MM.1S (cell line): ENCODE results near the gene PLCG2.
"Not testable (repeated sequence)": the region's sequence is repeated elsewhere in the genome, so short reads cannot be mapped to it uniquely, and the experiment has no call there.

Experiments
- DNase-seq: peaks from one replicate; pipeline ENCODE4 v3.0.0-alpha.2; 2015
- H2AFZ ChIP-seq: fragments of 300-600 bp; sonication (generic); 2 replicates; pipeline ENCODE4 v1.6.0; 2016; ENCODE audit warnings: antibody characterized with exemption, low read length
- H3F3A ChIP-seq: fragments of 300-600 bp; sonication (generic); 2 replicates; pipeline ENCODE4 v1.6.1; 2016; ENCODE audit warnings: mild to moderate bottlenecking, antibody characterized with exemption, low read length, moderate library complexity, mixed read lengths; ENCODE audit not compliant: insufficient read depth
- H3K27ac ChIP-seq: fragments of 300-600 bp; sonication (generic); 2 replicates; pipeline ENCODE4 v1.5.1; 2016; ENCODE audit warnings: mild to moderate bottlenecking, low read length
- H3K27me3 ChIP-seq: fragments of 300-600 bp; sonication (generic); replicated peaks from 2 replicates; pipeline ENCODE4 v1.6.0; 2016; ENCODE audit warnings: low read length; ENCODE audit not compliant: insufficient read depth
- H3K36me3 ChIP-seq: fragments of 300-600 bp; sonication (generic); replicated peaks from 2 replicates; pipeline ENCODE4 v1.6.1; 2016; ENCODE audit warnings: mild to moderate bottlenecking, low read length, mixed read lengths; ENCODE audit not compliant: insufficient read depth
- H3K4me1 ChIP-seq: fragments of 300-600 bp; sonication (generic); 2 replicates; pipeline ENCODE4 v1.6.1; 2016; ENCODE audit warnings: low read length, mixed read lengths
- H3K4me2 ChIP-seq: fragments of 300-600 bp; sonication (generic); 2 replicates; pipeline ENCODE4 v1.6.0; 2016; ENCODE audit warnings: low read depth, low read length
- H3K4me3 ChIP-seq: fragments of 300-600 bp; sonication (generic); 2 replicates; pipeline ENCODE4 v1.5.1; 2016; ENCODE audit warnings: low read length, mixed read lengths
- H3K79me2 ChIP-seq: fragments of 300-600 bp; sonication (generic); 2 replicates; pipeline ENCODE4 v1.6.1; 2016; ENCODE audit warnings: mixed run types, low read length, mixed read lengths
- H3K9ac ChIP-seq: fragments of 300-600 bp; sonication (generic); 2 replicates; pipeline ENCODE4 v1.6.1; 2016; ENCODE audit warnings: low read length, mixed read lengths
- H3K9me2 ChIP-seq: fragments of 300-600 bp; sonication (generic); replicated peaks from 2 replicates; pipeline ENCODE4 v1.6.1; 2016; ENCODE audit warnings: mild to moderate bottlenecking, low read length, mixed read lengths; ENCODE audit not compliant: insufficient read depth
- H3K9me3 ChIP-seq: fragments of 300-600 bp; sonication (generic); replicated peaks from 2 replicates; pipeline ENCODE4 v1.6.1; 2016; ENCODE audit warnings: mild to moderate bottlenecking, low read length, mixed read lengths; ENCODE audit not compliant: insufficient read depth
- H4K20me1 ChIP-seq: fragments of 300-600 bp; sonication (generic); 2 replicates; pipeline ENCODE4 v1.6.1; 2016; ENCODE audit warnings: mild to moderate bottlenecking, low read length, moderate library complexity, mixed read lengths; ENCODE audit not compliant: insufficient read depth
- CTCF ChIP-seq: fragments of 300-600 bp; sonication (generic); IDR thresholded peaks from 2 replicates; pipeline ENCODE4 v1.5.1; 2016; ENCODE audit warnings: antibody characterized with exemption, low read length, mixed read lengths
- EZH2 ChIP-seq: fragments of 300-600 bp; sonication (generic); optimal IDR thresholded peaks from 2 replicates; pipeline ENCODE3; 2017; ENCODE audit warnings: low read depth, mild to moderate bottlenecking, antibody characterized with exemption, low read length, mixed read lengths
- EZH2phosphoT487 ChIP-seq: fragments of 300-600 bp; sonication (generic); IDR thresholded peaks from 2 replicates; pipeline ENCODE4 v1.6.1; 2018; ENCODE audit warnings: antibody characterized with exemption, low read length

The PLCG2 gene

DNA sequence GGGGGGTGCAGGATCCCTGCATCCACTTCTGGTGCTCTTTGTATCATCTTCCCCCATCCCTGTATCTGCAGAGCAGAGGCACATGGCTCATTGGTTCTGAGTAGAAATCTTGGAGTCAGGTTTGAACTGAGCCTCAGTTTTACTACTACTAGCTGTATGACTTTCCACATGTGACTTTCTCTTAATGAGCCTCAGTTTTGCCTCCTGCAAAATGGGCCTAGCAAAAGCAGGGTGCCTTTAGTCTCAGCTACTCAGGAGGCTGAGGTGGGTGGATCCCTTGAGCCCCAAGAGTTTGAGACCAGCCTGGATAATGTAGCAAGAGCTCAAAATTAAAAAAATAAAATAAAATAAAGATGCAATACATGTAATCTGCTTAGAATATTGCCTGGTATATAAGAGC is 150.8 kb downstream of the PLCG2 start:
- Histone ChIP-seq H3K27ac (no peak overlapping the region), H3K4me1 (no peaks in the 10 kb centered on the region)

GRCh38 chr16:81931927-81932326 is 152.8 kb downstream of the PLCG2 start:
- no peaks in the 10 kb centered on the region for H3K79me2 ChIP-seq
- no peaks in the 10 kb centered on the region for H3K27me3 ChIP-seq
- no peaks in the 10 kb centered on the region for H3K4me1 ChIP-seq
- H2AFZ ChIP-seq: no peak overlapping the region
- H3K9ac ChIP-seq: no peak overlapping the region
- no peak overlapping the region for H3K27ac ChIP-seq
- no peak overlapping the region for H3K4me3 ChIP-seq
- TF ChIP-seq CTCF (no peak), EZH2phosphoT487 (no peak), EZH2 (no peak)
- H3K4me2 ChIP-seq: no peak overlapping the region
- H3K36me3 ChIP-seq: no peaks in the 10 kb centered on the region
- no peaks in the 10 kb centered on the region for H3K9me3 ChIP-seq
- no peaks in the 10 kb centered on the region for H3F3A ChIP-seq
- DNase-seq: no peak
- H4K20me1 ChIP-seq: no peaks in the 10 kb centered on the region
- no peaks in the 10 kb centered on the region for H3K9me2 ChIP-seq

More for the DNA sequence above, 150.8 kb downstream of the PLCG2 start:
- Histone ChIP-seq H3K36me3 (no peaks in the 10 kb centered on the region), H2AFZ (no peak overlapping the region), H3K4me3 (no peak overlapping the region), H3K4me2 (no peak overlapping the region), H3K9ac (no peak overlapping the region), H3F3A (no peaks in the 10 kb centered on the region), H4K20me1 (no peaks in the 10 kb centered on the region), H3K79me2 (no peaks in the 10 kb centered on the region), H3K9me3 (no peaks in the 10 kb centered on the region), H3K9me2 (no peaks in the 10 kb centered on the region), H3K27me3 (no peaks in the 10 kb centered on the region)
- DNase-seq: no peak
- no peak for TF ChIP-seq EZH2phosphoT487
- TF ChIP-seq CTCF: no peak
- TF ChIP-seq EZH2: no peak

DNA sequence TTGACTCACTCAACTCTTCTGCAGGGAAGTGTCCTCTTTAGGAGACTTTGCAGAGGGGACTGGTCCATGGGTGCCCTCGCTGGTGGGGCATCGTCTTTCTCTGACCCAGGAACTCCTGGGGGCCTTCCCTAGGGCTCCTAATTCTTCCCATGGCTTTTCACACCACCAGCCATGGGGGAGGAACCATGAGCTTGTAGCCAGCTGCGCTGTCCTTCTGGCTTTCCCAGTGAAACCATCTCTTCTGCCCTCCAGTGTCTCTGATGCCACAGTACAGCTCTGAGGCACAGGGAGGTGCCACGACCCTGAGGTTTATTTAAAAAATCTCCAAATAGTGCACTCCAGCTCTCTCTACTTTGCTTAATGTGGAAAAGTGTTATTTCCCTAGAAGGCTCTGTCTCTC is 153.6 kb downstream of the PLCG2 start:
- no peak overlapping the region for H3K27ac ChIP-seq
- H3K9me2 ChIP-seq: no peaks in the 10 kb centered on the region
- no peak overlapping the region for H3K4me2 ChIP-seq
- no peak for DNase-seq
- no peaks in the 10 kb centered on the region for H3K27me3 ChIP-seq
- no peaks in the 10 kb centered on the region for H3K36me3 ChIP-seq
- H3K4me1 ChIP-seq: no peaks in the 10 kb centered on the region
- H3K4me3 ChIP-seq: no peak overlapping the region
- no peaks in the 10 kb centered on the region for H3K9me3 ChIP-seq
- H3F3A ChIP-seq: no peaks in the 10 kb centered on the region
- H4K20me1 ChIP-seq: no peaks in the 10 kb centered on the region
- H3K79me2 ChIP-seq: no peaks in the 10 kb centered on the region
- no peak overlapping the region for H3K9ac ChIP-seq
- TF ChIP-seq EZH2phosphoT487: no peak
- TF ChIP-seq EZH2: no peak
- TF ChIP-seq CTCF: no peak
- no peak overlapping the region for H2AFZ ChIP-seq

DNA sequence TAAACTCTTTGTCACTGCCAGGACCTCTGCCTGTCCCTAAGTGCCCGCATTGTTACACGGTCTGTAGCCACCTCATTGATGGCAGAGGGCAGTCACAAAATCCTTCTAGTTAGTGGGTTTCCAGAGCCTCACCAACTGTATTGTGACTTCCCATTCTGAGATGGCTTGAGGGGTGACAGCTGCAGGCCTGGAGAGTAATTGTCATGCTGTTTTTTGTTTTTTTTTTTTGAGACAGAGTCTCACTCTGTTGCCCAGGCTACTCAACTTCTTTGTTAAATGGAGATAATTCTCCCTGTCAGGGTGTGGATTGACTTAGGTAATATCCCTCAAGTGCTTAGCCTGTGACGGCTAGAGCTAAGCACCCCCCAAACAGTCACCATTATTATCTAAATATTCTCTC is 154.3 kb downstream of the PLCG2 start:
- H3K4me3 ChIP-seq: no peak overlapping the region
- TF ChIP-seq CTCF (no peak), EZH2phosphoT487 (no peak), EZH2 (no peak)
- no peak for DNase-seq
- no peaks in the 10 kb centered on the region for H3K36me3 ChIP-seq
- no peak overlapping the region for H3K9ac ChIP-seq
- H3K27me3 ChIP-seq: no peaks in the 10 kb centered on the region
- no peaks in the 10 kb centered on the region for H3K4me1 ChIP-seq
- H3K9me2 ChIP-seq: no peaks in the 10 kb centered on the region
- H3K4me2 ChIP-seq: no peak overlapping the region
- H3F3A ChIP-seq: no peaks in the 10 kb centered on the region
- H2AFZ ChIP-seq: no peak overlapping the region
- H3K27ac ChIP-seq: no peak overlapping the region
- no peaks in the 10 kb centered on the region for H3K79me2 ChIP-seq
- H3K9me3 ChIP-seq: no peaks in the 10 kb centered on the region
- H4K20me1 ChIP-seq: no peaks in the 10 kb centered on the region

DNA sequence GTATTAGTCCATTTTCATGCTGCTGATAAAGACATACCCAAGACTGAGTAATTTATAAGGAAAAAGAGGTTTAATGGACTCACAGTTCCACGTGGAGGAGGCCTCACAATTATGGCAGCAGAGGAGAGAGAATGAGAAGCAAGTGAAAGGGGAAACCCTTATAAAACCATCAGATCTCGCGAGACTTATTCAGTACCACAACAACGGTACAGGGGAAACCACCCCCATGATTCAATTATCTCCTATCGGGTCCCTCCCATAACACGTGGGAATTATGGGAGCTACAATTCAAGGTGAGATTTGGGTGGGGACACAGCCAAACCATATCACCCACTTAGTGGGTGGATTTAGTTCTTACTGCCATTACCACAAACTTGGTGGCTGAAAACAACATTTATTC is 155.6 kb downstream of the PLCG2 start:
- DNase-seq, H3K4me1 ChIP-seq, H3K4me2 ChIP-seq, H3K4me3 ChIP-seq, H3K27ac ChIP-seq, H3K9ac ChIP-seq, H3K79me2 ChIP-seq, H3K36me3 ChIP-seq, H3K27me3 ChIP-seq, H3F3A ChIP-seq, H2AFZ ChIP-seq, H4K20me1 ChIP-seq, H3K9me3 ChIP-seq, H3K9me2 ChIP-seq: not testable (repeated sequence)
